Esophagus squamous epithelium (tissue), 4 donors: ENCODE measurements around the gene PRRC2B.

ENCODE experiments used
- POLR2A ChIP-seq, 4 donors: fragments of 450-650 bp; IDR thresholded peaks; one replicate each; pipeline ENCODE4 v1.6.1; 2017; ENCODE audit warnings: antibody characterized with exemption in 4 of 4, mild to moderate bottlenecking in 4 of 4, moderate library complexity in 3 of 4
- TF ChIP-seq, protein P1 (sequence below), 6 experiments: fragments of 450-650 bp in 4 of 6; fragments of 200-600 bp in 2 of 6; sonication (generic) in 2 of 6; IDR thresholded peaks; one replicate each; pipeline ENCODE4 v1.5.1; 2016 to 2019; ENCODE audit warnings: antibody characterized with exemption in 6 of 6, mild to moderate bottlenecking in 4 of 6, moderate library complexity in 4 of 6

DNA sequence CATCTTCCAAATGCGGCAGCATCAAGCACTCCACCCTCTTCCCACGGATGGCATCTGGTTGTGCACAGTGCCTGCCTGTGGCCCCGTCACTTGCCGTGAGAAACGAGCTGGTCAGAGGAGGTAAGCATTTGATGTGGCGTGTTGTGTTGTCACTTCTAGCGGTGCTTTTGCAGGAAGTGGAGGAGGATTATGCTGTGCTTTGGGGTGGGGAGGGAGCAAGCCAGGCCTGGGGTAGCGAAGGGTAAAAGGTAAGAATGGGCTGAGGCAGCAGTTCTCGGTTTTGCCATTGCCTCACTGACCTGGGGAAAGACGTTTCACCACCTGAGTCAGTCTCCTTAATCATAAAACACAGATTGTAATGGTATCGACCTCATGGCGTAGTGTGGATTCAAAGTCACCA is 106.5 kb downstream of the PRRC2B start:
- no peak for TF ChIP-seq POLR2A (IDR thresholded peaks at IDR 0.05)
- TF ChIP-seq, protein P1, sequence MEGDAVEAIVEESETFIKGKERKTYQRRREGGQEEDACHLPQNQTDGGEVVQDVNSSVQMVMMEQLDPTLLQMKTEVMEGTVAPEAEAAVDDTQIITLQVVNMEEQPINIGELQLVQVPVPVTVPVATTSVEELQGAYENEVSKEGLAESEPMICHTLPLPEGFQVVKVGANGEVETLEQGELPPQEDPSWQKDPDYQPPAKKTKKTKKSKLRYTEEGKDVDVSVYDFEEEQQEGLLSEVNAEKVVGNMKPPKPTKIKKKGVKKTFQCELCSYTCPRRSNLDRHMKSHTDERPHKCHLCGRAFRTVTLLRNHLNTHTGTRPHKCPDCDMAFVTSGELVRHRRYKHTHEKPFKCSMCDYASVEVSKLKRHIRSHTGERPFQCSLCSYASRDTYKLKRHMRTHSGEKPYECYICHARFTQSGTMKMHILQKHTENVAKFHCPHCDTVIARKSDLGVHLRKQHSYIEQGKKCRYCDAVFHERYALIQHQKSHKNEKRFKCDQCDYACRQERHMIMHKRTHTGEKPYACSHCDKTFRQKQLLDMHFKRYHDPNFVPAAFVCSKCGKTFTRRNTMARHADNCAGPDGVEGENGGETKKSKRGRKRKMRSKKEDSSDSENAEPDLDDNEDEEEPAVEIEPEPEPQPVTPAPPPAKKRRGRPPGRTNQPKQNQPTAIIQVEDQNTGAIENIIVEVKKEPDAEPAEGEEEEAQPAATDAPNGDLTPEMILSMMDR (IDR thresholded peaks at IDR 0.05) = no peak
